Left lung (tissue), 10 donors: ENCODE results near the gene RECQL5. TPM values are rescaled to one million over a fixed set of nuclear protein-coding genes. Genes with fewer than 3 reads are reported as not detected.
A peak's percentile ranks its signal among the peaks of the same experiment; 100 is the strongest.

Source experiments
- ATAC-seq: fragments of 200-7000 bp; cut with Tn5 transposase; one replicate; pipeline ENCODE4 v1.9.1; 2020; ENCODE audit warnings: moderate library complexity
- DNase-seq, 4 donors: peaks; one replicate each; pipeline ENCODE4 v3.0.0-alpha.2; 2013 to 2020
- H3K27ac ChIP-seq, 2 donors: fragments of 200-600 bp; sonication (generic) in 1 of 2; one replicate each; pipeline versions ENCODE4 v1.5.0 to v1.8.0; 2020 to 2021
- H3K27me3 ChIP-seq, 2 donors: fragments of 200-600 bp; sonication (generic) in 1 of 2; one replicate each; pipeline versions ENCODE4 v1.5.0 to v1.8.0; 2020 to 2021
- H3K36me3 ChIP-seq, 2 donors: fragments of 200-600 bp; sonication (generic) in 1 of 2; one replicate each; pipeline versions ENCODE4 v1.5.0 to v1.8.0; 2020 to 2021
- H3K4me1 ChIP-seq, 2 donors: fragments of 200-600 bp; one replicate each; pipeline ENCODE4 v1.8.0; 2021
- H3K4me3 ChIP-seq, 2 donors: fragments of 200-600 bp; sonication (generic) in 1 of 2; one replicate each; pipeline versions ENCODE4 v1.5.0 to v1.8.0; 2020 to 2021; ENCODE audit warnings: mild to moderate bottlenecking in 1 of 2
- H3K9me3 ChIP-seq, 2 donors: fragments of 200-600 bp; sonication (generic) in 1 of 2; one replicate each; pipeline versions ENCODE4 v1.5.0 to v1.8.0; 2020 to 2021
- CTCF ChIP-seq, 2 donors: fragments of 200-600 bp; sonication (generic) in 1 of 2; IDR thresholded peaks; one replicate each; pipeline versions ENCODE4 v1.5.0 to v1.8.0; 2021; ENCODE audit warnings: antibody characterized with exemption in 2 of 2
- intact Hi-C, 2 donors: fragments of 100-400 bp; cut with DNase I; formaldehyde crosslinking; loops; one replicate each; pipeline versions ENCODE4 v1.11.2 to v1.14.2; 2022
- polyA plus RNA-seq, 6 donors: library from polyadenylated mRNA; unstranded; fragments of 120-200 nt; gene quantifications; one replicate each; pipeline ENCODE4 v1.2.1, GENCODE V29; 2013; ENCODE audit not compliant: insufficient read length in 6 of 6
- total RNA-seq, 2 donors: library from RNA; stranded (reverse); fragmentation: NEBNext Ultra II Directional; extraction: Animal tissue kit (Norgen Biotek cat#: 25700); gene quantifications; one replicate each; pipeline ENCODE4 v1.2.1, GENCODE V29; 2021
- donor health status: DM: no; HTN: yes; CAD: no.
- donor health status: DM: no; HTN: no; CAD: no.

The RECQL5 gene
- total and polyA plus RNA-seq, 8 donors: 28.5 to 43.0 (median 34.5) TPM

GRCh38 chr17:75637143-75637538 lies 29.8 kb downstream of the RECQL5 start:
- H3K27me3 ChIP-seq: no peaks in the 10 kb centered on the region
- H3K4me1 ChIP-seq: peaks cover 12 to 43% of the 10 kb centered on the region in 2 donors
- H3K27ac ChIP-seq: no peak overlapping the region
- ATAC-seq (no peak), DNase-seq (peak in 1 of 4 donors; percentile 73)
- no peaks in the 10 kb centered on the region for H3K9me3 ChIP-seq
- no peak for TF ChIP-seq CTCF (IDR thresholded peaks at IDR 0.05)
- no peak overlapping the region for H3K4me3 ChIP-seq
- H3K36me3 ChIP-seq: no peaks in the 10 kb centered on the region
- intact Hi-C loops: loop anchor here in 1 of 2 donors (10.0 kb wide), 1 partner anchor 108 kb away; no protein-coding TSS in a partner anchor

- ATAC-seq (no peak), DNase-seq (peak in 1 of 4 donors; percentile 54)
- Histone ChIP-seq H3K9me3 (no peaks in the 10 kb centered on the region), H3K27me3 (no peaks in the 10 kb centered on the region), H3K36me3 (no peaks in the 10 kb centered on the region), H3K27ac (no peak overlapping the region), H3K4me3 (no peak overlapping the region), H3K4me1 (peaks cover 12 to 41% of the 10 kb centered on the region in 2 donors)
- TF ChIP-seq CTCF (IDR thresholded peaks at IDR 0.05): no peak
- intact Hi-C loops: loop anchor here in 1 of 2 donors (10.0 kb wide), 1 partner anchor 108 kb away; no protein-coding TSS in a partner anchor
These were observed 30.4 kb downstream of the RECQL5 start for GRCh38 chr17:75636381-75637142.

GRCh38 chr17:75635610-75636202 lies 31.2 kb downstream of the RECQL5 start:
- Histone ChIP-seq H3K27me3 (no peaks in the 10 kb centered on the region), H3K4me3 (no peak overlapping the region), H3K36me3 (peaks cover 0 to 4% of the 10 kb centered on the region in 2 donors), H3K27ac (peak overlapping the region in 1 of 2 donors; percentile 33), H3K4me1 (peaks cover 12 to 41% of the 10 kb centered on the region in 2 donors), H3K9me3 (no peaks in the 10 kb centered on the region)
- ATAC-seq: peak; percentile 4
- intact Hi-C loops: loop anchor here in 1 of 2 donors (10.0 kb wide), 1 partner anchor 109 kb away; no protein-coding TSS in a partner anchor
- no peak for TF ChIP-seq CTCF (IDR thresholded peaks at IDR 0.05)
- peak in 1 of 4 donors; percentile 83 for DNase-seq

GRCh38 chr17:75634754-75635609 lies 32.0 kb downstream of the RECQL5 start:
- peak overlapping the region in 1 of 2 donors; percentile 33 for H3K27ac ChIP-seq
- no peak for ATAC-seq
- peaks cover 12 to 41% of the 10 kb centered on the region in 2 donors for H3K4me1 ChIP-seq
- TF ChIP-seq CTCF (IDR thresholded peaks at IDR 0.05): no peak
- intact Hi-C loops: loop anchor here in 1 of 2 donors (10.0 kb wide), 1 partner anchor 110 kb away; no protein-coding TSS in a partner anchor
- H3K9me3 ChIP-seq: no peaks in the 10 kb centered on the region
- H3K27me3 ChIP-seq: no peaks in the 10 kb centered on the region
- peak in 1 of 4 donors; percentile 71 for DNase-seq
- H3K4me3 ChIP-seq: no peak overlapping the region
- H3K36me3 ChIP-seq: peaks cover 0 to 10% of the 10 kb centered on the region in 2 donors
